Natural killer cell (primary cell): ENCODE data around the gene TOPBP1. TPM values are rescaled to one million over a fixed set of nuclear protein-coding genes. Genes with fewer than 3 reads are reported as not detected.
"Not testable (repeated sequence)": the region's sequence is repeated elsewhere in the genome, so short reads cannot be mapped to it uniquely, and the experiment has no call there.

Experiments
- ATAC-seq, 3 donors: fragments of 150-1000 bp in 2 of 3; fragments of 200-7000 bp in 1 of 3; cut with Tn5 transposase; 1 replicate in 1 of 3; 2 replicates in 2 of 3; pipeline ENCODE4 v1.10.0; 2021; ENCODE audit warnings: mild to moderate bottlenecking in 2 of 3, moderate library complexity in 2 of 3
- DNase-seq, 2 donors: peaks; one replicate each; pipeline versions ENCODE4 v3.0.0 to v3.0.0-alpha.2; 2013 to 2021; ENCODE audit warnings: mixed read lengths in 1 of 2
- H3K27ac ChIP-seq: one replicate; pipeline ENCODE4 v1.5.1; 2013; ENCODE audit warnings: mild to moderate bottlenecking, low read length
- H3K27me3 ChIP-seq: one replicate; pipeline ENCODE4 v1.6.1; 2013; ENCODE audit warnings: low read length; ENCODE audit not compliant: control insufficient read depth, insufficient read depth
- H3K36me3 ChIP-seq: one replicate; pipeline ENCODE4 v1.6.1; 2013; ENCODE audit warnings: low read length; ENCODE audit not compliant: control insufficient read depth, insufficient read depth
- H3K4me1 ChIP-seq: one replicate; pipeline ENCODE4 v1.6.1; 2013; ENCODE audit warnings: low read length; ENCODE audit not compliant: control insufficient read depth, insufficient read depth
- H3K4me3 ChIP-seq: one replicate; pipeline ENCODE4 v1.5.1; 2013; ENCODE audit warnings: low read length
- H3K9me3 ChIP-seq: one replicate; pipeline ENCODE4 v1.6.1; 2013; ENCODE audit warnings: low read length; ENCODE audit not compliant: control insufficient read depth, insufficient read depth
- H3K27ac Mint-ChIP-seq, 2 donors: one replicate each; pipeline ENCODE4 v1.8.0; 2022; ENCODE audit warnings: mild to moderate bottlenecking in 2 of 2, mixed read lengths in 2 of 2, moderate library complexity in 1 of 2
- H3K27me3 Mint-ChIP-seq, 2 donors: one replicate each; pipeline ENCODE4 v1.8.0; 2022; ENCODE audit warnings: low read depth in 2 of 2, mixed read lengths in 2 of 2
- H3K36me3 Mint-ChIP-seq: one replicate; pipeline ENCODE4 v1.8.0; 2022; ENCODE audit warnings: mixed read lengths
- H3K4me1 Mint-ChIP-seq, 2 donors: one replicate each; pipeline ENCODE4 v1.8.0; 2022; ENCODE audit warnings: mixed read lengths in 2 of 2
- H3K4me3 Mint-ChIP-seq: one replicate; pipeline ENCODE4 v1.8.0; 2022; ENCODE audit warnings: mild to moderate bottlenecking, moderate library complexity, mixed read lengths
- H3K9me3 Mint-ChIP-seq, 2 donors: one replicate each; pipeline ENCODE4 v1.8.0; 2022; ENCODE audit warnings: mixed read lengths in 2 of 2
- CTCF ChIP-seq: fragments of 200-600 bp; IDR thresholded peaks from one replicate; pipeline ENCODE4 v1.8.0; 2022; ENCODE audit warnings: antibody characterized with exemption
- WGBS: methylation state at CpG from one replicate; pipeline ENCODE4 v1.1.7; 2013; ENCODE audit warnings: missing lambda C conversion rate; ENCODE audit not compliant: insufficient coverage; 5-methylcytosine and 5-hydroxymethylcytosine counted together
- intact Hi-C: fragments of 100-400 bp; cut with micrococcal nuclease; formaldehyde crosslinking; loops from one replicate; pipeline ENCODE4 v1.14.2; 2022
- total RNA-seq, 4 donors: library from RNA; stranded (reverse); fragments of 120-200 nt in 1 of 4; gene quantifications; one replicate each; pipeline versions ENCODE4 v1.2.3 to v1.2.4, GENCODE V29; 2013 to 2022

Gene TOPBP1
- total RNA-seq, 3 donors from 2014 or later (not counting 1 experiment from before 2014, with no cell fraction given): 48.1 to 52.9 (median 50.9) TPM

- no peaks in the 10 kb centered on the region for H3K36me3 Mint-ChIP-seq
- no peaks in the 10 kb centered on the region for H3K36me3 ChIP-seq
- no peaks in the 10 kb centered on the region for H3K9me3 Mint-ChIP-seq
- ATAC-seq (no peak), DNase-seq (no peak)
- no peak overlapping the region for H3K27ac Mint-ChIP-seq
- 84% methylated on average over 3 of the region's 4 CpGs for WGBS
- H3K4me1 Mint-ChIP-seq: peaks cover 3 to 4% of the 10 kb centered on the region in 2 donors
- intact Hi-C loops: no loop called here
- no peaks in the 10 kb centered on the region for H3K4me1 ChIP-seq
- no peak for TF ChIP-seq CTCF
- H3K9me3 ChIP-seq: no peaks in the 10 kb centered on the region
- no peaks in the 10 kb centered on the region for H3K27me3 ChIP-seq
- H3K27me3 Mint-ChIP-seq: no peaks in the 10 kb centered on the region
- no peak overlapping the region for H3K4me3 ChIP-seq
- no peak overlapping the region for H3K4me3 Mint-ChIP-seq
- H3K27ac ChIP-seq: no peak overlapping the region
Measured at GRCh38 chr3:133692759-133693158, 31.0 kb upstream of the TOPBP1 start.

- Mint-ChIP-seq H3K27ac (no peak overlapping the region), H3K27me3 (no peaks in the 10 kb centered on the region), H3K36me3 (no peaks in the 10 kb centered on the region), H3K4me3 (no peak overlapping the region), H3K9me3 (no peaks in the 10 kb centered on the region), H3K4me1 (peaks cover 8 to 16% of the 10 kb centered on the region in 2 donors)
- DNase-seq: no peak
- intact Hi-C loops: no loop called here
- ATAC-seq: no peak
- H3K4me3 ChIP-seq: no peak overlapping the region
- H3K27ac ChIP-seq: no peak overlapping the region
- no peaks in the 10 kb centered on the region for H3K36me3 ChIP-seq
- no peak for TF ChIP-seq CTCF
- H3K27me3 ChIP-seq: no peaks in the 10 kb centered on the region
- H3K4me1 ChIP-seq: no peaks in the 10 kb centered on the region
- WGBS: 76% methylated on average over 5 of the region's 6 CpGs
- no peaks in the 10 kb centered on the region for H3K9me3 ChIP-seq
Measured at GRCh38 chr3:133691273-133692107, 29.7 kb upstream of the TOPBP1 start.

- H3K4me3 Mint-ChIP-seq, H3K4me1 Mint-ChIP-seq, H3K9me3 ChIP-seq, H3K36me3 Mint-ChIP-seq, H3K4me1 ChIP-seq, H3K27ac ChIP-seq, intact Hi-C loops, DNase-seq, ATAC-seq, H3K27ac Mint-ChIP-seq, H3K9me3 Mint-ChIP-seq, H3K36me3 ChIP-seq, H3K4me3 ChIP-seq: not testable (repeated sequence)
- peaks cover 16% of the 10 kb centered on the region for H3K27me3 ChIP-seq
- H3K27me3 Mint-ChIP-seq: peaks cover 48 to 66% of the 10 kb centered on the region in 2 donors
- WGBS: 80% methylated on average over 1 of the region's 2 CpGs
Measured at GRCh38 chr3:133677993-133678392, 16.3 kb upstream of the TOPBP1 start.

- no peak for TF ChIP-seq CTCF
- ATAC-seq: no peak
- Histone ChIP-seq H3K4me3 (no peak overlapping the region), H3K27ac (no peak overlapping the region), H3K27me3 (peaks cover 21% of the 10 kb centered on the region), H3K4me1 (peaks cover 3% of the 10 kb centered on the region), H3K9me3 (no peaks in the 10 kb centered on the region), H3K36me3 (no peaks in the 10 kb centered on the region)
- no peak overlapping the region for H3K27ac Mint-ChIP-seq
- peaks cover 49 to 71% of the 10 kb centered on the region in 2 donors for H3K27me3 Mint-ChIP-seq
- intact Hi-C loops: no loop called here
- peaks cover 0 to 5% of the 10 kb centered on the region in 2 donors for H3K4me1 Mint-ChIP-seq
- H3K36me3 Mint-ChIP-seq: no peaks in the 10 kb centered on the region
- H3K4me3 Mint-ChIP-seq: no peak overlapping the region
- no peaks in the 10 kb centered on the region for H3K9me3 Mint-ChIP-seq
- no peak for DNase-seq
- 21% methylated on average over 11 of the region's 11 CpGs for WGBS
Measured at GRCh38 chr3:133676336-133677118, 14.8 kb upstream of the TOPBP1 start.
